GM19193 (cell line): ENCODE results near the gene NOP53.

Experiments
- POLR2A ChIP-seq: IDR thresholded peaks from 4 replicates; pipeline ENCODE4 v1.6.1; 2011; ENCODE audit not compliant: insufficient read depth, insufficient read length; ENCODE audit errors: extremely low read depth

NOP53 gene

DNA sequence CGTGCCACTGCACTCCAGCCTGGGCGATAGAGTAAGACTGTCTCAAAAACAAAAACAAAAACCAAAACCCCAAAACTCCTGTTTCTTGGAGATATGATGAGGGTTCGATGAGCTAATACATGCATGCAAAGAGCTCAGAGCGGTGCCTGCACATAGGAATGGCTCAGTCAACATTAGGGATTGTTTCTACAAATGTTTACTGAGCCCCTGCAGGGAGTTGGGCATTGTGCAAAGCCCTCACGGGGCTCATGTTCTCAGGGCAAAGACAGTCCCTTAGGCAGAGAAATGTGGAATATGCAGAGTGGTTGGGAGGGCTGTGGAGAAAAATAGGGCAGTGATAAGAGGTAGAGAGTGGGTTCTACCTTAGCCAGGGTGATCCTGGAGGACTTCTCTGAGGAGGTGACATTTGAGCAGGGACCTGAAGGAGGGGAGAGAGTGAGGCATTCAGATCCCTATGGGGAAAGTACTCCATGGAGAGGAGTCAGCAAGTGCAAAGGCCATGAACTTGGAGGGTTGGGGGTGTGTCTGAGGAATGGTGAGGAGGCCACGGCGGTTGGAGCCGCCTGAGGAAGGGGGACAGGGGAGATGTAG is 33.6 kb upstream of the NOP53 start:
- TF ChIP-seq POLR2A, result no peak

DNA sequence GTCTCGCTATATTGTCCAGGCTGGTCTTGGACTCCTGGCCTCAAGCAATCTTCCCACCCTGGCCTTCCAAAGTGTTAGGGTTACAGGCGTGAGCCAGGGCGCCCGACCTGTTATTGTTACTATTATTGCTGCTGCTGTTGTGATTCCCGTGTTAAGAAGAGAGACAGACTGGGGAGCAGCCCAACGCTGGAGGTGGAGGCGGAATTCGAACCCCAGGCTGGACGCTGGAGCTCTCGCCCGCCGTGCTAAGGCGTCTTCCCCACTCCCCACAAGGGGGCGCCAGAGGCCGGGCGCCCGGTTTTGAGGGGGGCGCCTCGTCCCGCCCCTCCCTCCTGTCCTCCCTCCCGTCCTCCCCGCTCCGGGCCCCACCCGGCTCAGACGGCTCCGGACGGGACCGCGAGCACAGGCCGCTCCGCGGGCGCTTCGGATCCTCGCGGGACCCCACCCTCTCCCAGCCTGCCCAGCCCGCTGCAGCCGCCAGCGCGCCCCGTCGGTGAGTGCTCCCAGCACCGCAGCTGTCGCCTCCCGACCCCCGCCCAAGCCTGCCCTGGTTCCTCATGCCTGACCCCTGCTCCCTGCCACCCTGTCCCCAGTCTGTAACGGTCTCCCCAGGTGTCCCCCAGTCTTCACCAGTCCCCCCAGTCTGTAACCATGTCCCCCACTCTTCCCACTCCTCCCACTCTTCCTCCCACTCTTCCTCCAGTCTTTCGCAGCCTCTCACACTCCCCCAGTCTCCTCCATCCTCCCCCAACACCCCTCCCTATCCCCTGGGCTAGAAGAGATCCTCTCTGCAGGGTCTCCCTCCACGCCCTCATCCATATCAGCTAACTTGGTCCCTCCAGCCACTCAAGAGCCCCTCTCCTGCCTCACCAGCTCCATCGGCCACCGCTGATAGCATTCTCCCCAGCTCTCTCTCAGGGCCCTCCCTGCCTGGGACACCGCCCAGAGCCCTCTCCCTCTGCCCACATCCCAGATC is 32.0 kb upstream of the NOP53 start, which contains the start of gene EHD2:
EHD2 (plus strand) TSS at position 377 of the 976 bp plus-strand sequence. CDS start 3,191 bp downstream, outside the sequence.
- no peak for TF ChIP-seq POLR2A

DNA sequence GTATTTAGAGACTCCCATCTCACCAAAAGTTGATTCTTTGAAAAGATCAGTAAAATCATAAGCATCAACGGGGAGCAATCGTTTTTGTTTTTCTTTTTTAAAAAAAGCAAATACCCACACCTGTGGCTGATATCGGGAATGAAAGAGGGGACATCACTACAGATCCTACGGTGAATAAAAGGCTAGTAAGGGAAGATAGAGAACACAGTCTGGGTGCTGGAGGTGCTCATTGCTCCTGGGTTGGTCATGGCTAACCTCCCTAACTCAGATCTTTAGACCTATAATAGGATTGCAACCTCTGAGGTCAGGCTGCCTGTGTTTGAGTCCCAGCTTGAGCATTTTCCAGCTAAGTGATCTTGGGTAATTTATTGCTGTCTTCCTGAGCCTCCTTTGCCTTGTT is 31.0 kb upstream of the NOP53 start:
- no peak for TF ChIP-seq POLR2A

DNA sequence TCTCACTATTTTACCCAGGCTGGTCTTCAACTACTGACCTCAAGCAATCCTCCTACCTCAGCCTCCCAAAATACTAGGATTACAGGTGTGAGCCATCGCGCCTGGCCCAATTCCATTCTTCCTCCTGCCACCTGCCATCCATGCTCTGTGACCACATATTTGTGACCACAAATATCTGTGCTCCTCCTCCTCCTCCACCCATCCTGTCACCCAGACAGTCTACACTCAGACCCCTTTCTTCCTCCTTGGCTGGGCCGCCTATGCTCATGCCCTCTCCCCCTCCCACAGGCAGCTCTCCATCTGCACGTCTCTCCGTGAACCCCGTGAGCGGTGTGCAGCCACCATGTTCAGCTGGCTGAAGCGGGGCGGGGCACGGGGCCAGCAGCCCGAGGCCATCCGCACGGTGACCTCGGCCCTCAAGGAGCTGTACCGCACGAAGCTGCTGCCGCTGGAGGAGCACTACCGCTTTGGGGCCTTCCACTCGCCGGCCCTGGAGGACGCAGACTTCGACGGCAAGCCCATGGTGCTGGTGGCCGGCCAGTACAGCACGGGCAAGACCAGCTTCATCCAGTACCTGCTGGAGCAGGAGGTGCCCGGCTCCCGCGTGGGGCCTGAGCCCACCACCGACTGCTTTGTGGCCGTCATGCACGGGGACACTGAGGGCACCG is 28.9 kb upstream of the NOP53 start:
- TF ChIP-seq POLR2A, result no peak

DNA sequence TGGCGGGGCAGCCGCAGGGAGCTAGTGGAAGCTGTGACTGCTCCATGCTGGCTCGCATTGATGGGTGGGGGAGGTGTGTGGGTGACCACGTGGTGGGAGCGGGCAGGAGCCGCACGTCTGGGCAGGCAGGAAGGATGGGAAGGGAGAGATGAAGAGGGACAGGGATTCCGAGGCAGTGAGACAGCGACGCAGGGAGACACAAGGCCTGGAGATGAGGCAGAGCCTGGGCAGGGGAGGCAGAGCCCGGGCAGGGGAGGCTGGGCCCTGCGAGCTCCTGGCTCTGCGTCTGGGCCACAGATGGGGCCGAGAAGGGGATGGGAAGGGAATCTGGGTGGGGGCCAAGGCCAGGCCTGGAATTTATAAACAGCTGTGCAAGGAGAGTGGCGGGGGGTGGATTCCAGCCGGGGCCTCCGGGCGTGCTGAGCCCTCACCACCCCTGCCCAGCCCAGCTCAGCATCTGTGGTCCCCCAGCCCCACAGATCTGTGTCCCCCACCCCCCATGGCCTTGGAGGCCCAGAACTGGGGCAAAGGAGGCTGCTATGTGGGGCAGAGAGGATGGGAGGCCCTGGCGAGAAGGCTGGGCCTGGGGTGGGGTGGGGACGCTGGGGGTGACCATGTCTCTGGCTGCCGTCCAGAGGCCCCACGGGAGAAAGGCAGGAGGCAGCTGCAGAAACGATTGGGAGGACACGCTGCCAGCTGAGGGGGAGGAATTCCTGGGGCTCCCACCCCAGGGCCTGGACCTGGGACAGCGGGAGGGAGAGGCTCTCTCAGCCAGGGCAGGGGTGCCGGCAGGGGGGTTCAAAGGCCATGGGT is 26.1 kb upstream of the NOP53 start:
- no peak for TF ChIP-seq POLR2A

DNA sequence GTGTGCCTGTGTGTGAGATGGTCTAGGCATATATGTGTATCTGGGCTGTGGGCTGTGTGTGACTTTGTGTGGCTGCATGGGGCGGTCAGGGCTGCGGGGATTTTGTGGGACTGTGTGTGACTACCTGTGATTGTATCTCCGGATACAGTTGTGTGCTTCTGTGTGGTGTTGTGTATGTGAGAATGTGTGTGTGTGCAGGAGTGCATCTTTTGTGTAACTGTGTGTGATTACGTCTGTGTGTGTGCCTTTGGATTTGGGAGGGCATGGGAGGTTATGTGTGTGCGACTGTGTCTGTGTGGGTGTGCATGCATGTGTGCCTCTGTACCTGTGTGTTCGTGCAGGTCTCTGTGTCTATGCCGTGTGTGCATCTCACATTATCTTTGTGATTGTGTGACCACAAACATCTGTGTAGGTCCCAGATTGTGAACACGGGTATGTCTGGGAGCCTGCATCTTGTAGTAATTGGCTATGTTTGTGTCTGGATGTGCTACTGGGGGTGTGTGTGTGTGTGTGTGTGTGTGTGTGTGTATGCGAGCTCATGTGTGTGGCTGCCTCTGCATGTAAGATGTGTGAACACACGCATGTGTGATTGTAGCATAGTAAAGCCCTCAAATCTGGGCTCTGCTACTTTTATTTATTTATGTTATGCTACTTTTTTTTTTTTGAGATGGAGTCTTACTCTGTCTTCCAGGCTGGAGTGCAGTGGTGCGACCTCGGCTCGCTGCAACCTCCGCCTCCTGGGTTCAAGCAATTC is 24.5 kb upstream of the NOP53 start:
- no peak for TF ChIP-seq POLR2A

DNA sequence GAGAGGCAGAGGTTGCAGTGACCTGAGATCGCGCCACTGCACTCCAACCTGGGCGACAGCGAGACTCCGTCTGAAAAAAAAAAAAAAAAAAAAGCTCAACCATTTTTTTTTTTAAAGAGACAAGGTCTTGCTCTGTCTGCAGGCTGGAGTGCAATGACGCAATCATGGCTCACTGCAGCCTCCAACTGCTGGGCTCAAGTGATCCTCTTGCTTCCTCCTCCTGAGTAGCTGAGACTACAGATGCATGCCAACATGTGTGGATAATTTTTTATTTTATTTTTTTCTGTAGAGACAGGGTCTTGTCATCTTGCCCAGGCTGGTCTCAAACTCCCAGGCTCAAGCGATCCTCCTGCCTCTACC is 21.8 kb upstream of the NOP53 start:
- TF ChIP-seq POLR2A, result no peak

DNA sequence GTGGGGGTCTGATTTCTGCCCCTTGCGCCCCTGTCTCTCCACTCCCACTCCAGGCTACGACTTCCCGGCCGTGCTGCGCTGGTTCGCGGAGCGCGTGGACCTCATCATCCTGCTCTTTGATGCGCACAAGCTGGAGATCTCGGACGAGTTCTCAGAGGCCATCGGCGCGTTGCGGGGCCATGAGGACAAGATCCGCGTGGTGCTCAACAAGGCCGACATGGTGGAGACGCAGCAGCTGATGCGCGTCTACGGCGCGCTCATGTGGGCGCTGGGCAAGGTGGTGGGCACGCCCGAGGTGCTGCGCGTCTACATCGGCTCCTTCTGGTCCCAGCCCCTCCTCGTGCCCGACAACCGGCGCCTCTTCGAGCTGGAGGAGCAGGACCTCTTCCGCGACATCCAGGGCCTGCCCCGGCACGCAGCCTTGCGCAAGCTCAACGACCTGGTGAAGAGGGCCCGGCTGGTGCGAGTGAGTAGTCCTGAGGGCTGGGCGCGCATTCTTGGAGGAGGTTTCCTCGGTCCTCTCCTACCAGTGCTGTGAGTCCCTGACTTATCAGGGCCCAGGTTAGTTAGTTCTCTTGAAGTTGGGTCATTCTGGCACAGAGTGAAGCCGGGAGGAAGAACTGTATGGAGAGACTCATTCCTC is 19.5 kb upstream of the NOP53 start:
- TF ChIP-seq POLR2A, result no peak

DNA sequence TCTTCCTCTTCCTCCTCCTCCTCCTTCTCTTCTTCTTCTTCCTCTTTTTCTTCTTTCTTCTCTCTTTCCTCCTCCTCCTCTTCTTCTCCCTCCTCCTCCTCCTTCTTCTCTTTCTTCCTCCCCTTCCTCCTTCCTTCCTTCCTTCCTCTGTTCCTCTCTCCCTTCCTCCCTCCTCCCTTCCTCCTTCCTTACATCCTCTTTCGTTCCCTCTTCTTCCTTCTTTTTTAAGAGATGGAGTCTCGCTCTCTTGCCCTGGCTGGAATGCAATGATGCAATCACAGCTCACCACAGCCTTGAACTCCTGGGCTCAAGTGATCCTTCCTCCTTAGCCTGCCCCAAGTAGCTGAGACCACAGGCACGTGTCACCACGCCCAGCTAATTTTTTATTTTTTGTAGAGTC is 18.9 kb upstream of the NOP53 start:
- TF ChIP-seq POLR2A, result no peak

DNA sequence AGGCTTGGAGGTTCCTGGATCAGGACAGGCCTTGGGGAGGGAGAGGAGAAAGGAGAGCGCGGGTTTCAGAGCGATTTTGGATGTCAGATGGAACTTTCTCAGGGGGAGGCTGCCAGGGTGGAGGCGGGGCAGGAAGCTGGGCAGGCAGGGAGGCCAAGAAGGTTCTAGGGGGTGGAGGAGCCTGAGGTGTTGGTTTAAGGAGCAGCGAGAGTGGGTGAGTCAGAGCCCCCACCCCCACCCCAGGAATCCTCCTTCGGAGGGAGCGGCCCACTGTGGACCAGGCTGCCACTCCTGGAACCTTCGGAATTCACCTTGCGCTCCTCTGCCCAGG is 15.9 kb upstream of the NOP53 start:
- no peak for TF ChIP-seq POLR2A

DNA sequence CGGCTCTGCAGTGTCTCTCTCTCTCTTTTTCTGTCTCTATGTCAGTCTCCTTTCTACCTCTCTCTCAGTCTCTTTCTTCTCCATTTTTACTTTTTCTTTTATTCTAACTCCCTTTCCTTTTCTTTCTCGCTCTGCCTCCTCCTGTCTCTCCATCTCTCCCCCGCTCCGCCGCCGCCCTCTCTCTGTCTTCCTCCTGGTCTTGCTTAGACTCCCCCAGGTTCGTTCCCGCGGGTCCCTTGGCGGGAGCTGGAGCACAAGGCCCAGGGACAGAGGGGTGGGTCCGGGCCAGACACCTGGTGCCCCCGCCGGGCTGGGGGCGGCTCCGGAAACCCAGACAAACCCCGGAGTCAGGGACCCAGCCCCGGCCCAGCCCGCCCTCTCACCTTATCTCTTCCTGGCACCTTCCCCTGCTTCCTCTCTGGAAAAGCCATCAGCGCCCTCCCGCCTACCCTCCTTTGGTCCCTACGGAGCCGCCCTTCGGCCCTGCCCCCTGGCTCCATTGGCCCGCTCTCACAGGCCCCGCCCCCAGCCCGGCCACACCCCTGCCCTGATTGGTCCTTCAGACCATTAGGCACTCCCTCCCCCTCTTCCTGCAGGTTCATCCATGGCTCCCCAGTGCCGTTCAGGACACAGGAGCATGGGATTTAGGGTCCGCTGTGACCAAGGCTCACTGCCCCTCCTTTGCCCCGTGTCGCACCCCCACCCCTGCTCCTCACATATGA is 15.4 kb upstream of the NOP53 start:
- TF ChIP-seq POLR2A, result no peak

DNA sequence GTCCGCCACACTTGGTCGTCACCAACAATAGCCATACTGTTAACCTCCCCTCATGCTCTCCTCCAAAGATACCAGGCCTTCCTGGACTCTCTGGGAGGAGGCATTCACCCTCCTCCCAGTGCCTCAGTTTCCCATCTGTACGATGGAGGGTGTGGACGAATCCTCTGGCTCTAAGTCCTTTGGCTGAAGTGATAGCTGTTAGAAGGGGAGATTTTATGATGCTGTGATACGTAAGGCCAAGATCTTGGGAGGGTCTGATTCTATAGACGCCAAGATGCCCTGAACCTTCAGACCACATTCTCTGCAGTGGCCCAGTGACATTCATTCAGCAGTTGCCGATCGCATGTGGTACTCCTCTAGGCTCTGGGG is 14.8 kb upstream of the NOP53 start:
- TF ChIP-seq POLR2A, result no peak

DNA sequence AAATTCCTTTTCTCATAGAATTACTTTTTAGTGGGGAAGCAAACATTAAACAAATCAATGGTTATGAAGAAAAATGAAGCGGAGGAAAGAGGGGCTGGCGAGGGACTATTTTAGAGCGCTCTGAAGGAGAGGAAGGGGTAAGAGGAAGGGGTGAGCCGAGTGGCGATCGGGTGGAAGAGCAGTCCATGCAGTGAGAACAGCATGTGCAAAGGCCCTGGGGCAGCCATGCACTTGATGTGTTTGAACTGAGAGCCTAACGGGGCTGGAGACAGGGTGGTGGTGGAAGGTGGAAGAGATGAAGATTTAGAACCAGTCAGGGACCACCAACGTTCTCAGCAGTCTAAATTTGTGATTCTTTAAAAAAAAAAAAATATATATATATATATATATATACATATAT is 14.4 kb upstream of the NOP53 start:
- no peak for TF ChIP-seq POLR2A

DNA sequence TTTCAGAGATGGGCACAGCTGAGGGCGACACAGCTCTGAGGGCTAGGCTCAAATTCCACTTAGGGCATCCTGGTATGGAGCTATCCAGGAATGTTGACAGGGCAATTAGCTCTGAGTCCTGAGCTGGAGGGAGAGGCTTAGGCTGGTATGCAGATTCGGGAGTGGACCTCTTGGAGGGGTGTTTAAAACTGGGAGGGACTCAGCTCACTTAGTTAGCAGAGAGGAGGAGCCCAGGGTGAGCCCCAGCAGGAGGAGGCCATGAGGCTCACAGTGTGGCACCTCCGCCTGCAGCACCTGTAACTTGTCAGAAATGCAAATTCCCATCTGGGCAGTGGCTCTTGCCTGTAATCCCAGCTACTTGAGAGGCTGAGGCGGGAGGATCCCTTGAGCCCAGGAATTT is 10.2 kb upstream of the NOP53 start:
- TF ChIP-seq POLR2A, result no peak
